HepG2 (cell line): ENCODE measurements around the gene KRT17. TPM values are rescaled to one million over a fixed set of nuclear protein-coding genes. Genes with fewer than 3 reads are reported as not detected.
A peak's percentile ranks its signal among the peaks of the same experiment; 100 is the strongest.

Experiments used
- ARNT2 ChIP-seq: sonication (generic); formaldehyde crosslinking; IDR thresholded peaks from 2 replicates; pipeline ENCODE4 v1.8.0; 2022; ENCODE audit warnings: mild to moderate bottlenecking, low read depth, missing genetic modification reagents, moderate library complexity
- BCL6 ChIP-seq: IDR thresholded peaks from 2 replicates; pipeline ENCODE4 v1.6.1; 2016; ENCODE audit warnings: missing genetic modification reagents, missing compliant biosample characterization
- CEBPB ChIP-seq: IDR thresholded peaks from 2 replicates; pipeline ENCODE4 v1.6.1; 2011; ENCODE audit warnings: low read depth, low read length, improper control_type of control experiment, borderline replicate concordance
- E2F5 ChIP-seq: sonication (generic); formaldehyde crosslinking; conservative IDR thresholded peaks from 2 replicates; pipeline ENCODE4 v1.4.0; 2020; ENCODE audit warnings: missing genetic modification reagents
- MBD4 ChIP-seq: IDR thresholded peaks from 2 replicates; pipeline ENCODE4 v1.6.1; 2012; ENCODE audit warnings: low read length, inconsistent platforms, borderline replicate concordance
- NR0B2 ChIP-seq: sonication (generic); formaldehyde crosslinking; IDR thresholded peaks from 2 replicates; pipeline ENCODE4 v1.4.0; 2020; ENCODE audit warnings: mild to moderate bottlenecking, missing genetic modification reagents
- PAXIP1 ChIP-seq: sonication (generic); formaldehyde crosslinking; conservative IDR thresholded peaks from 2 replicates; pipeline ENCODE4 v1.4.0; 2020; ENCODE audit warnings: mild to moderate bottlenecking, missing genetic modification reagents, moderate library complexity
- RNF2 ChIP-seq: fragments of 450-650 bp; conservative IDR thresholded peaks from 2 replicates; pipeline ENCODE4 v1.6.1; 2016; ENCODE audit warnings: low read depth
- SATB2 ChIP-seq: sonication (generic); formaldehyde crosslinking; IDR thresholded peaks from 2 replicates; pipeline ENCODE4 v1.5.0; 2020; ENCODE audit warnings: missing genetic modification reagents
- SMAD1 ChIP-seq: sonication (generic); formaldehyde crosslinking; IDR thresholded peaks from 2 replicates; pipeline ENCODE4 v1.4.0; 2020; ENCODE audit warnings: missing genetic modification reagents, low read depth, mild to moderate bottlenecking, borderline replicate concordance
- SP1 ChIP-seq, 2 experiments: fragments of 450-650 bp in 1 of 2; sonication (generic) in 1 of 2; formaldehyde crosslinking in 1 of 2; IDR thresholded peaks; 2 replicates each; pipeline versions ENCODE4 v1.4.0 to v1.6.1; 2016 to 2020; ENCODE audit warnings: missing genetic modification reagents in 1 of 2
- SUZ12 ChIP-seq: fragments of 150-350 bp; IDR thresholded peaks from 2 replicates; pipeline ENCODE4 v1.6.1; 2014; ENCODE audit warnings: low read depth, low read length
- TAF15 ChIP-seq: fragments of 200-400 bp; formaldehyde crosslinking; IDR thresholded peaks from one replicate; pipeline ENCODE4 v1.6.1; 2018; ENCODE audit warnings: mild to moderate bottlenecking, low read depth, low read length; ENCODE audit not compliant: poor library complexity, severe bottlenecking
- TEF ChIP-seq: sonication (generic); formaldehyde crosslinking; IDR thresholded peaks from 2 replicates; pipeline ENCODE4 v1.5.0; 2020; ENCODE audit warnings: missing genetic modification reagents
- ZBTB43 ChIP-seq: sonication (generic); formaldehyde crosslinking; conservative IDR thresholded peaks from 2 replicates; pipeline ENCODE4 v1.4.0; 2020; ENCODE audit warnings: missing genetic modification reagents
- ZFX ChIP-seq: sonication (generic); formaldehyde crosslinking; IDR thresholded peaks from 2 replicates; pipeline ENCODE4 v1.4.0; 2020; ENCODE audit warnings: mild to moderate bottlenecking, low read depth, missing genetic modification reagents, moderate library complexity
- ZNF749 ChIP-seq: sonication (generic); formaldehyde crosslinking; IDR thresholded peaks from 2 replicates; pipeline ENCODE4 v1.8.0; 2022; ENCODE audit warnings: mild to moderate bottlenecking, missing genetic modification reagents, moderate library complexity, borderline replicate concordance
- ZNF768 ChIP-seq: sonication (generic); formaldehyde crosslinking; IDR thresholded peaks from 2 replicates; pipeline ENCODE4 v1.4.0; 2020; ENCODE audit warnings: missing genetic modification reagents
- ZUFSP ChIP-seq: sonication (generic); formaldehyde crosslinking; IDR thresholded peaks from 2 replicates; pipeline ENCODE4 v1.9.0; 2021; ENCODE audit warnings: missing genetic modification reagents, mild to moderate bottlenecking, borderline replicate concordance
- polyA plus RNA-seq, 8 experiments: library from polyadenylated mRNA; depleted of rRNA in 3 of 8; stranded (reverse) in 7 of 8; unstranded in 1 of 8; fragments of >200 nt; fragmentation: Illumina TruSeq in 4 of 8; extraction: Trizol in 4 of 8; gene quantifications; 2 replicates each; pipeline versions ENCODE4 v1.2.1 to v1.2.3, GENCODE V29; 2011 to 2016; ENCODE audit warnings: low read depth in 4 of 8, missing spikeins in 1 of 8, mixed read lengths in 1 of 8; ENCODE audit not compliant: insufficient read depth in 1 of 8
- total RNA-seq, 5 experiments: library from RNA; depleted of rRNA; stranded (reverse); fragments of >200 nt; fragmentation: Illumina TruSeq; extraction: Trizol; gene quantifications; 2 replicates each; pipeline ENCODE4 v1.2.3, GENCODE V29; 2016; ENCODE audit warnings: low read depth in 1 of 5

Gene KRT17
- total and polyA plus RNA-seq, 2 of the 13 experiments (the other 11 are each of a cell fraction or from before 2014, with no cell fraction given) = 0.38 to 0.82 TPM

GRCh38 chr17:41648411-41649195 is 24.2 kb upstream of the KRT17 start (continued):
- TF ChIP-seq ZNF768 (CRISPR knock-in tag) = 0 out of 2 replicates have a peak, but pooled peaks have one; percentile 18
- TF ChIP-seq ZFX (CRISPR knock-in tag) = peak; percentile 66
- TF ChIP-seq ARNT2 = peak; percentile 61; the same call in 1 of the 2 replicates
- no peak for TF ChIP-seq SUZ12
- TF ChIP-seq NR0B2 = no peak
- TF ChIP-seq CEBPB = no peak
- TF ChIP-seq ZBTB43 (CRISPR knock-in tag) = peak; percentile 57; the same call in 1 of the 2 replicates
- TF ChIP-seq MBD4 = no peak
- no peak for TF ChIP-seq BCL6
- TF ChIP-seq ZUFSP (CRISPR knock-in tag) = no peak
- TF ChIP-seq SATB2 (CRISPR knock-in tag) = no peak
- peak; percentile 81 for TF ChIP-seq RNF2
- peak; percentile 71; the same call in 1 of the 2 replicates for TF ChIP-seq SMAD1 (CRISPR knock-in tag)
- TF ChIP-seq TEF = no peak
- peak; percentile 59 for TF ChIP-seq TAF15
- 0 out of 2 replicates have a peak, but pooled peaks have one; percentile 19 for TF ChIP-seq E2F5 (CRISPR knock-in tag)
- no peak for TF ChIP-seq PAXIP1
- TF ChIP-seq ZNF749 (CRISPR knock-in tag) = no peak
- no peak for TF ChIP-seq SP1 (IDR thresholded peaks at IDR 0.05)
- no peak for TF ChIP-seq SP1 (CRISPR knock-in tag; IDR thresholded peaks at IDR 0.05)
